ENCODE measurements around the gene TEX51.

Gene TEX51

DNA sequence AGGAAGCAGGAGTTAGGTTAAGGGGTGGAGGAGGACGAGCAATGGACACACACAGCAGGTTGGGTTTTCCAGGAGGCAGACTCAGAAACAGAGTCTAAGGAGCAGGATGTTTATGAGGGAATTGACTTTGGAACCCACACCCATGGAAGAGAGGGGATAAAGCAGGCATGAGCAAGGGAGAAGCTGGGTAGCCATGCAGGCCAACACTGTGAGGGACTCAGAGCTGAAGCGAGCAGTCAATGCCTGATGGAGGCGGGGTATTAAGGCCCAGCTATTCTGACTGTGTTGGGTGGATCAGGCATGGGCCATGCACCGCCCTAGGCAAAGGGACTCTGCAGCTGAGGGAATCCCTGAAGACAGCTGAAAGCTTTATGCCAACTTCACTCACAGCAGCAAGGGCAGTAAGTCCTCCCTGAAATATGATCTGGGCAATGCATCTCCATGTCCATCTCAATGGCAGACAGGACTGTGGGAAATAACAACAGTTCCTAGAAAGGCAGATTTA, 37.6 kb downstream of the TEX51 start:
- ATAC-seq: no peak
- TF ChIP-seq CSDC2 (CRISPR knock-in tag; IDR thresholded peaks at IDR 0.05): no peak
- TF ChIP-seq BACH2 (CRISPR knock-in tag; IDR thresholded peaks at IDR 0.05; ENCODE audit: borderline replicate concordance): no peak
- no peak for TF ChIP-seq ISL1 (CRISPR knock-in tag; IDR thresholded peaks at IDR 0.05)
- no peak for TF ChIP-seq GLIS3 (CRISPR knock-in tag; IDR thresholded peaks at IDR 0.05)
- TF ChIP-seq ZFP30 (CRISPR knock-in tag; IDR thresholded peaks at IDR 0.05): no peak
- no peak for TF ChIP-seq ZNF8 (CRISPR knock-in tag; IDR thresholded peaks at IDR 0.05)
- no peak for TF ChIP-seq ZC3H10 (CRISPR knock-in tag; IDR thresholded peaks at IDR 0.05)
- TF ChIP-seq, protein P1, sequence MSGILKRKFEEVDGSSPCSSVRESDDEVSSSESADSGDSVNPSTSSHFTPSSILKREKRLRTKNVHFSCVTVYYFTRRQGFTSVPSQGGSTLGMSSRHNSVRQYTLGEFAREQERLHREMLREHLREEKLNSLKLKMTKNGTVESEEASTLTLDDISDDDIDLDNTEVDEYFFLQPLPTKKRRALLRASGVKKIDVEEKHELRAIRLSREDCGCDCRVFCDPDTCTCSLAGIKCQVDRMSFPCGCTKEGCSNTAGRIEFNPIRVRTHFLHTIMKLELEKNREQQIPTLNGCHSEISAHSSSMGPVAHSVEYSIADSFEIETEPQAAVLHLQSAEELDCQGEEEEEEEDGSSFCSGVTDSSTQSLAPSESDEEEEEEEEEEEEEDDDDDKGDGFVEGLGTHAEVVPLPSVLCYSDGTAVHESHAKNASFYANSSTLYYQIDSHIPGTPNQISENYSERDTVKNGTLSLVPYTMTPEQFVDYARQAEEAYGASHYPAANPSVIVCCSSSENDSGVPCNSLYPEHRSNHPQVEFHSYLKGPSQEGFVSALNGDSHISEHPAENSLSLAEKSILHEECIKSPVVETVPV (CRISPR knock-in tag; IDR thresholded peaks at IDR 0.05): no peak
- TF ChIP-seq, protein P2, sequence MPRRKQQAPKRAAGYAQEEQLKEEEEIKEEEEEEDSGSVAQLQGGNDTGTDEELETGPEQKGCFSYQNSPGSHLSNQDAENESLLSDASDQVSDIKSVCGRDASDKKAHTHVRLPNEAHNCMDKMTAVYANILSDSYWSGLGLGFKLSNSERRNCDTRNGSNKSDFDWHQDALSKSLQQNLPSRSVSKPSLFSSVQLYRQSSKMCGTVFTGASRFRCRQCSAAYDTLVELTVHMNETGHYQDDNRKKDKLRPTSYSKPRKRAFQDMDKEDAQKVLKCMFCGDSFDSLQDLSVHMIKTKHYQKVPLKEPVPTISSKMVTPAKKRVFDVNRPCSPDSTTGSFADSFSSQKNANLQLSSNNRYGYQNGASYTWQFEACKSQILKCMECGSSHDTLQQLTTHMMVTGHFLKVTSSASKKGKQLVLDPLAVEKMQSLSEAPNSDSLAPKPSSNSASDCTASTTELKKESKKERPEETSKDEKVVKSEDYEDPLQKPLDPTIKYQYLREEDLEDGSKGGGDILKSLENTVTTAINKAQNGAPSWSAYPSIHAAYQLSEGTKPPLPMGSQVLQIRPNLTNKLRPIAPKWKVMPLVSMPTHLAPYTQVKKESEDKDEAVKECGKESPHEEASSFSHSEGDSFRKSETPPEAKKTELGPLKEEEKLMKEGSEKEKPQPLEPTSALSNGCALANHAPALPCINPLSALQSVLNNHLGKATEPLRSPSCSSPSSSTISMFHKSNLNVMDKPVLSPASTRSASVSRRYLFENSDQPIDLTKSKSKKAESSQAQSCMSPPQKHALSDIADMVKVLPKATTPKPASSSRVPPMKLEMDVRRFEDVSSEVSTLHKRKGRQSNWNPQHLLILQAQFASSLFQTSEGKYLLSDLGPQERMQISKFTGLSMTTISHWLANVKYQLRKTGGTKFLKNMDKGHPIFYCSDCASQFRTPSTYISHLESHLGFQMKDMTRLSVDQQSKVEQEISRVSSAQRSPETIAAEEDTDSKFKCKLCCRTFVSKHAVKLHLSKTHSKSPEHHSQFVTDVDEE (CRISPR knock-in tag; IDR thresholded peaks at IDR 0.05): no peak
- TF ChIP-seq ZNF565 (CRISPR knock-in tag; conservative IDR thresholded peaks at IDR 0.05; ENCODE audit: low read depth): no peak
- TF ChIP-seq ZNF70 (CRISPR knock-in tag; IDR thresholded peaks at IDR 0.05): no peak
- no peak for TF ChIP-seq TCF4 (CRISPR knock-in tag; IDR thresholded peaks at IDR 0.05; ENCODE audit: borderline replicate concordance)
- TF ChIP-seq, protein P3, sequence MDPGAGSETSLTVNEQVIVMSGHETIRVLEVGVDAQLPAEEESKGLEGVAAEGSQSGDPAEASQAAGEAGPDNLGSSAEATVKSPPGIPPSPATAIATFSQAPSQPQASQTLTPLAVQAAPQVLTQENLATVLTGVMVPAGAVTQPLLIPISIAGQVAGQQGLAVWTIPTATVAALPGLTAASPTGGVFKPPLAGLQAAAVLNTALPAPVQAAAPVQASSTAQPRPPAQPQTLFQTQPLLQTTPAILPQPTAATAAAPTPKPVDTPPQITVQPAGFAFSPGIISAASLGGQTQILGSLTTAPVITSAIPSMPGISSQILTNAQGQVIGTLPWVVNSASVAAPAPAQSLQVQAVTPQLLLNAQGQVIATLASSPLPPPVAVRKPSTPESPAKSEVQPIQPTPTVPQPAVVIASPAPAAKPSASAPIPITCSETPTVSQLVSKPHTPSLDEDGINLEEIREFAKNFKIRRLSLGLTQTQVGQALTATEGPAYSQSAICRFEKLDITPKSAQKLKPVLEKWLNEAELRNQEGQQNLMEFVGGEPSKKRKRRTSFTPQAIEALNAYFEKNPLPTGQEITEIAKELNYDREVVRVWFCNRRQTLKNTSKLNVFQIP (CRISPR knock-in tag; IDR thresholded peaks at IDR 0.05; ENCODE audit: borderline replicate concordance, low read depth): no peak
- TF ChIP-seq ARNTL (CRISPR knock-in tag; IDR thresholded peaks at IDR 0.05; ENCODE audit: borderline replicate concordance, low read depth): no peak
- TF ChIP-seq OSR1 (CRISPR knock-in tag; IDR thresholded peaks at IDR 0.05): no peak
- TF ChIP-seq PPARA (CRISPR knock-in tag; IDR thresholded peaks at IDR 0.05; ENCODE audit: borderline replicate concordance): no peak
- no peak for TF ChIP-seq SNAI2 (CRISPR knock-in tag; IDR thresholded peaks at IDR 0.05)

DNA sequence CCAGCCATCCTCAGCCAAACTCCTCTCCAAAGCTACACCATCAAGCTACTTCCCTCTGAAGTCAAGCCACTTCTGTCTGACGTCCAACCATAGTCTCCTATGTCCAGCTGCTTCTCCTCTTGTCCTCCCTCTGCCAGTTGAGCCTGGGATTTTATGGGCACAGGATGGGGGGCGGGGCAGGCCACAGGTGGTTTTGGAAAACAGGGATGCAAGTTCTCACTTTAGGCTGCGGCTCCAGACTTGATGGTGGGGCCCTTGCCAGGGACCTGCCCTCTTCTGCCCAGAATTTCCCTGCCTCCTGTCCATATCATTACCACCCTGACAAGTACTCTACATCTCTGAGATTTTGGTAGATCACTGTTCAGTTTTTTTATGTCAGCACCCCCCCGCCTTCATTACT, 41.6 kb downstream of the TEX51 start:
- no peak for ATAC-seq
- no peak for TF ChIP-seq ZC3H10 (CRISPR knock-in tag; IDR thresholded peaks at IDR 0.05)
- no peak for TF ChIP-seq BACH2 (CRISPR knock-in tag; IDR thresholded peaks at IDR 0.05; ENCODE audit: borderline replicate concordance)
- no peak for TF ChIP-seq ZNF565 (CRISPR knock-in tag; conservative IDR thresholded peaks at IDR 0.05; ENCODE audit: low read depth)
- no peak for TF ChIP-seq CSDC2 (CRISPR knock-in tag; IDR thresholded peaks at IDR 0.05)
- TF ChIP-seq, protein P1 (CRISPR knock-in tag; IDR thresholded peaks at IDR 0.05): no peak
- TF ChIP-seq, protein P4, sequence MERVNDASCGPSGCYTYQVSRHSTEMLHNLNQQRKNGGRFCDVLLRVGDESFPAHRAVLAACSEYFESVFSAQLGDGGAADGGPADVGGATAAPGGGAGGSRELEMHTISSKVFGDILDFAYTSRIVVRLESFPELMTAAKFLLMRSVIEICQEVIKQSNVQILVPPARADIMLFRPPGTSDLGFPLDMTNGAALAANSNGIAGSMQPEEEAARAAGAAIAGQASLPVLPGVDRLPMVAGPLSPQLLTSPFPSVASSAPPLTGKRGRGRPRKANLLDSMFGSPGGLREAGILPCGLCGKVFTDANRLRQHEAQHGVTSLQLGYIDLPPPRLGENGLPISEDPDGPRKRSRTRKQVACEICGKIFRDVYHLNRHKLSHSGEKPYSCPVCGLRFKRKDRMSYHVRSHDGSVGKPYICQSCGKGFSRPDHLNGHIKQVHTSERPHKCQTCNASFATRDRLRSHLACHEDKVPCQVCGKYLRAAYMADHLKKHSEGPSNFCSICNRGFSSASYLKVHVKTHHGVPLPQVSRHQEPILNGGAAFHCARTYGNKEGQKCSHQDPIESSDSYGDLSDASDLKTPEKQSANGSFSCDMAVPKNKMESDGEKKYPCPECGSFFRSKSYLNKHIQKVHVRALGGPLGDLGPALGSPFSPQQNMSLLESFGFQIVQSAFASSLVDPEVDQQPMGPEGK (CRISPR knock-in tag; IDR thresholded peaks at IDR 0.05; ENCODE audit: borderline replicate concordance): no peak
- TF ChIP-seq ZNF70 (CRISPR knock-in tag; IDR thresholded peaks at IDR 0.05): no peak
- no peak for TF ChIP-seq PPARA (CRISPR knock-in tag; IDR thresholded peaks at IDR 0.05; ENCODE audit: borderline replicate concordance)
- TF ChIP-seq ISL1 (CRISPR knock-in tag; IDR thresholded peaks at IDR 0.05): no peak
- TF ChIP-seq ZNF8 (CRISPR knock-in tag; IDR thresholded peaks at IDR 0.05): no peak

DNA sequence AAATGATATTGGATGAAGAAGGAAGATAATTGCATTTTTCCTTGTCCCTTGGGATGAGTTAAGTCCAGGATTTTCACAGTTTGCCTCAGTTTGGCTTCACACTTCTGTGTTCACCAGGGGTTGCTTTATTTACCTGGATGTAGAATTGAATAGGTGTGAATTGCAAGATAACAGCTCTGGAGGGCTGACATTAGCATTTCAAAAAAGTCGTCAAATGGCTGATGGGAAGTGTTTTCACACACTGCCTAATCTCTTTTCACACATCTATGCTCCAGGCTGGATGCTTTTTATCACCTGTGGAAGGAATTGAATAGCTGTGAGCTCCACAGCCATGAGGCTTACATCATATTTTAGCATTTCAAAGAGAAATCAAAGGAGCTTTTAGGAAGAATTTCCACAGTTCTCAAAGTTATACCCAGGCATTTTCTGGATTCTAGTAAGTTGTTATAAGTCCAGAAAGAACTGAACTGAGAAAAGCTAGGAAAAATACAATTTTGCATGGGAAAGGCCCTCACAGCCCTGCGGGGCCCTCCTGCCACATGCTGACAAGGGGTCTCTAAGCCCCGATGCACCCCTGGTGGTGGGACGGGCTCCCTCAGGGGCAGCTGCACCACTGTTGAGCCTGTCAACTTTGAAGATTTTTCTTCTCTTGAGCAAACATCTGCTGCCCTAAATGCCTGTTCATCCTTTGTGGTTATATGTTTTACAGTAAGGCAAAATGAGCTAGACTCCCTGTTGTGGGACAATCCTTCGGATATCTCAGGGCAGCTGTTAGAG, 43.9 kb downstream of the TEX51 start:
- ATAC-seq: no peak
- TF ChIP-seq ZNF565 (CRISPR knock-in tag; conservative IDR thresholded peaks at IDR 0.05; ENCODE audit: low read depth): no peak
- TF ChIP-seq ZFP3 (CRISPR knock-in tag; IDR thresholded peaks at IDR 0.05): no peak
- TF ChIP-seq RARB (CRISPR knock-in tag; IDR thresholded peaks at IDR 0.05): no peak
- no peak for TF ChIP-seq ARNTL (CRISPR knock-in tag; IDR thresholded peaks at IDR 0.05; ENCODE audit: borderline replicate concordance, low read depth)
- TF ChIP-seq ISL1 (CRISPR knock-in tag; IDR thresholded peaks at IDR 0.05): no peak
- no peak for TF ChIP-seq GLIS3 (CRISPR knock-in tag; IDR thresholded peaks at IDR 0.05)
- TF ChIP-seq, protein P4 (CRISPR knock-in tag; IDR thresholded peaks at IDR 0.05; ENCODE audit: borderline replicate concordance): no peak
- TF ChIP-seq SNAI2 (CRISPR knock-in tag; IDR thresholded peaks at IDR 0.05): no peak
- no peak for TF ChIP-seq ZNF70 (CRISPR knock-in tag; IDR thresholded peaks at IDR 0.05)
- TF ChIP-seq OSR1 (CRISPR knock-in tag; IDR thresholded peaks at IDR 0.05): no peak
- TF ChIP-seq BACH2 (CRISPR knock-in tag; IDR thresholded peaks at IDR 0.05; ENCODE audit: borderline replicate concordance): no peak
- TF ChIP-seq ZNF8 (CRISPR knock-in tag; IDR thresholded peaks at IDR 0.05): no peak
- TF ChIP-seq TOX (CRISPR knock-in tag; IDR thresholded peaks at IDR 0.05; ENCODE audit: borderline replicate concordance): no peak
- no peak for TF ChIP-seq PPARA (CRISPR knock-in tag; IDR thresholded peaks at IDR 0.05; ENCODE audit: borderline replicate concordance)
- TF ChIP-seq, protein P3 (CRISPR knock-in tag; IDR thresholded peaks at IDR 0.05; ENCODE audit: borderline replicate concordance, low read depth): no peak

Measured in SK-N-SH treated with all-trans-retinoic acid at 6 μM for 48 hours (cell line).